AG04449 (cell line): Measurements from ENCODE around the gene GPC1.

ENCODE experiments used
- CTCF ChIA-PET: fragments of 350-600 bp; formaldehyde crosslinking; extraction: SDS; loops from one replicate; lab custom pipeline; 2021; ENCODE audit warnings: antibody characterized with exemption; lab: Yijun Ruan, JAX
- POLR2A ChIA-PET: fragments of 400-600, 350-600 bp; formaldehyde crosslinking; extraction: SDS; loops from one replicate; lab custom pipeline; 2020; ENCODE audit warnings: antibody characterized with exemption, inconsistent platforms; lab: Yijun Ruan, JAX
- DNase-seq: peaks from one replicate; pipeline ENCODE4 v3.0.0-alpha.2; 2010; ENCODE audit warnings: low read depth, low spot score
- H3K4me3 ChIP-seq: 2 replicates; pipeline ENCODE4 v1.5.1; 2011; ENCODE audit warnings: low read depth, mild to moderate bottlenecking, control low read depth, low read length
- TF ChIP-seq, protein P1 (sequence below): IDR thresholded peaks from one replicate; pipeline ENCODE4 v1.5.1; 2011; ENCODE audit warnings: mild to moderate bottlenecking, moderate library complexity, low read length, control low read depth, inconsistent platforms; ENCODE audit not compliant: insufficient read depth; ENCODE audit errors: missing control alignments

GPC1 gene

DNA sequence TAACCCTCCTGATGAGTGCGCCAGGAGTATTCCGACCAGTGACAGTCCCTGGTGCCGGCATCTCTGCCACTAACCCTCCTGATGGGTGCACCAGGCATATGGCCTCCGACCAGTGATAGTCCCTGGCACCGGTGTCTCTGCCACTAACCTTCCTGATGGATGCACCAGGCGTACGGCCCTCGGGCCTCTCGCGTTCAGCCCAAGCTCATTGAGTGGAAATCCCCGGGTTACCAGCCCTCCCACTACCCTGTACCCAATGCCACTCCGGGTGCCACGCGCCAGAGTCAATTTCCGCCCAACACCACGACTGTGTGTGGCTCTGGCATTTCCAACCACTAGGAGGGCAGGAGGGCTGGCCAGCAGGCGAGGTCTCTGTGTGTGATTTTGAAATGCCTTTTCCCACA, 11.7 kb upstream of the GPC1 start:
- TF ChIP-seq, protein P1, sequence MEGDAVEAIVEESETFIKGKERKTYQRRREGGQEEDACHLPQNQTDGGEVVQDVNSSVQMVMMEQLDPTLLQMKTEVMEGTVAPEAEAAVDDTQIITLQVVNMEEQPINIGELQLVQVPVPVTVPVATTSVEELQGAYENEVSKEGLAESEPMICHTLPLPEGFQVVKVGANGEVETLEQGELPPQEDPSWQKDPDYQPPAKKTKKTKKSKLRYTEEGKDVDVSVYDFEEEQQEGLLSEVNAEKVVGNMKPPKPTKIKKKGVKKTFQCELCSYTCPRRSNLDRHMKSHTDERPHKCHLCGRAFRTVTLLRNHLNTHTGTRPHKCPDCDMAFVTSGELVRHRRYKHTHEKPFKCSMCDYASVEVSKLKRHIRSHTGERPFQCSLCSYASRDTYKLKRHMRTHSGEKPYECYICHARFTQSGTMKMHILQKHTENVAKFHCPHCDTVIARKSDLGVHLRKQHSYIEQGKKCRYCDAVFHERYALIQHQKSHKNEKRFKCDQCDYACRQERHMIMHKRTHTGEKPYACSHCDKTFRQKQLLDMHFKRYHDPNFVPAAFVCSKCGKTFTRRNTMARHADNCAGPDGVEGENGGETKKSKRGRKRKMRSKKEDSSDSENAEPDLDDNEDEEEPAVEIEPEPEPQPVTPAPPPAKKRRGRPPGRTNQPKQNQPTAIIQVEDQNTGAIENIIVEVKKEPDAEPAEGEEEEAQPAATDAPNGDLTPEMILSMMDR = no peak
- no peak for DNase-seq
- no peak overlapping the region for H3K4me3 ChIP-seq
- ChIA-PET POLR2A (interaction anchor here (1.1 kb wide), 1 partner anchor 10 kb away, joined by 4 read pairs; no protein-coding TSS in a partner anchor), CTCF (interaction anchor here (1.4 kb wide), 1 partner anchor 13 kb away, joined by 3 read pairs; no protein-coding TSS in a partner anchor)

DNA sequence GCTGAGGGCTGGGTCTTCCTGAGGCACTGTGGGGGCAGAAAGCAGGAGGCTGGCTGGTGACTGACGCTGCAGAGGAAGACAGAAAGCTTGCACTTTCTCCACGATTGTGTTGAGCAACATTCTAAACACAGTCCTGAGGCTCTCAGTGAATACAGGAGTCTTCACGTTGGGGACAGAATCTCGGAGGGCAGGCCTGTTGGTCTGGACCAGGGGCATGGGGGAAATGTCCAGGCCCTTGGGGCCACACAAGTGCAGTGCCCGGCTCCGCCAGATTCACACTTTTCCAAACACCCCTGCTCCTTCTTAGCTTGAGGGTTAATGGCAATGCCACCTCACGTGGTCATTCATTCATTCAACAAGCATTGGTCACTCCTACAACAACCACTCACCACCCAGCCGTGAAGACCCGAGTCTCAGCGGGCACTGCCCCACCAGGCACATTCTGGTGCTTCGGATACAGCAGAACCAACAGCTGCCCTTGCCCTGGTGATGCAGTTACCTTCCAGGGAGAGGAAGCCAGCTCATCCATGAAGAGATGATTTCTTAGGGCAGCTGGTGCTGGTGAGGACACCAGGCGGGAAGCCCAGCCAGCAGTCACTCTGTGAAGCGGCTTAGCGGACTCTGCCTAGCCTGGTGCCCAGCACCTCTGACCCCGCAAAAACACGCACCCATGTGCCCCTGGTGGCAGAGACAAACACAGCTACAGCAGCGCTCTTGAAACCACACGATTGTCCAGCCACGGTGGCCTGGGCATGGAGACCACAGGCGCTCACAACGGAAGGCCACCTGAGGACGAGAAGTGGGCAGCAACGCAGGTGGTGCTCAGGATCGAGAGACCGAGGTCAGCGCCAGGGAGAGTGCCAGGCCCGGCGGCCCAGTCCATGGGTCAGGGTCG, 10.9 kb upstream of the GPC1 start:
- DNase-seq = no peak
- ChIA-PET POLR2A (interaction anchor here (1.1 kb wide), 1 partner anchor 9 kb away, joined by 4 read pairs; no protein-coding TSS in a partner anchor), CTCF (no interaction called here)
- TF ChIP-seq, protein P1 = no peak
- no peak overlapping the region for H3K4me3 ChIP-seq

DNA sequence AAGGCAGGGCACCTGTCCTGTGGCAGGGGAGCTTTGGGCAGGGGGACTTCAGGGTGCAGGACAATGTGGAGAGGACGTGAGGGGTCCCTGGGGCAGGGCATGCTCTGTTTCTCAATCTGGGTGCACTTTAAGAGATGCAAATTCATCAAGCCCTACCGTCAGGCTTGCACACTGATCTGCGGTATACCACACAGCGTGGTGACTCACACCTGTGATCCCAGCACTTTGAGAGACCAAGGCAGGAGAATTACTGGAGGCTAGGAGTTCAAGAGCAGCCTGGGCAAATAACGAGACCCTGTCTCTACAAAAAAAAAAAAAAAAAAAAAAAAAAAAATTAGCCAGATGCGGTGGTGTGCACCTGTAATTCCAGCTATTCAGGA, 10.2 kb upstream of the GPC1 start:
- TF ChIP-seq, protein P1 = no peak
- no peak overlapping the region for H3K4me3 ChIP-seq
- DNase-seq = no peak
- POLR2A ChIA-PET = no interaction called here
- CTCF ChIA-PET = interaction anchor here (1.1 kb wide), 1 partner anchor 11 kb away, joined by 4 read pairs; the partner anchor contains the start of gene GPC1

DNA sequence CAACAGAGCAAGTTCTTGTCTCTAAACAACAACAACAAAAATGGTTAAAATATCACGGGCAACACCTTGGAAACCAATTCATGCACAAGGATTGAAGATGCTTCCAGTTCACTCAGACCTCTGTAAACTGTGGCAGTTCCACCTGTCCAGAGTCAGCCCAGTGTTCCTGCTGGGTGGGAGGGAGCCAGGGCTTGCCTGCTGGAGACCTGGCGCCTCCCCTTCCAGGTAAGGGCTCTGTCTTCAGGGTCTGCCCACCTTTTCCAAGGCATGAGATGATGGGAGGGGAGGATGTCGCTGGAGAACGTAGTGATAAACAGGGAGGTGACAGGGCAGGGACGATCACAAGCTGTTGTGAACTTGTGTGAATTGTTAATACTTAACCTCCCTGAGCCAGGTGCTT, 9.8 kb upstream of the GPC1 start:
- CTCF ChIA-PET = interaction anchor here (1.1 to 2.8 kb wide), 3 partner anchors 8 to 193 kb away, joined by 4 to 13 read pairs (median 6); partner anchors contain the start of gene GPC1
- H3K4me3 ChIP-seq = no peak overlapping the region
- TF ChIP-seq, protein P1 = no peak
- POLR2A ChIA-PET = interaction anchor here (0.6 kb wide), 1 partner anchor 193 kb away, joined by 4 read pairs; no protein-coding TSS in a partner anchor
- DNase-seq = no peak

DNA sequence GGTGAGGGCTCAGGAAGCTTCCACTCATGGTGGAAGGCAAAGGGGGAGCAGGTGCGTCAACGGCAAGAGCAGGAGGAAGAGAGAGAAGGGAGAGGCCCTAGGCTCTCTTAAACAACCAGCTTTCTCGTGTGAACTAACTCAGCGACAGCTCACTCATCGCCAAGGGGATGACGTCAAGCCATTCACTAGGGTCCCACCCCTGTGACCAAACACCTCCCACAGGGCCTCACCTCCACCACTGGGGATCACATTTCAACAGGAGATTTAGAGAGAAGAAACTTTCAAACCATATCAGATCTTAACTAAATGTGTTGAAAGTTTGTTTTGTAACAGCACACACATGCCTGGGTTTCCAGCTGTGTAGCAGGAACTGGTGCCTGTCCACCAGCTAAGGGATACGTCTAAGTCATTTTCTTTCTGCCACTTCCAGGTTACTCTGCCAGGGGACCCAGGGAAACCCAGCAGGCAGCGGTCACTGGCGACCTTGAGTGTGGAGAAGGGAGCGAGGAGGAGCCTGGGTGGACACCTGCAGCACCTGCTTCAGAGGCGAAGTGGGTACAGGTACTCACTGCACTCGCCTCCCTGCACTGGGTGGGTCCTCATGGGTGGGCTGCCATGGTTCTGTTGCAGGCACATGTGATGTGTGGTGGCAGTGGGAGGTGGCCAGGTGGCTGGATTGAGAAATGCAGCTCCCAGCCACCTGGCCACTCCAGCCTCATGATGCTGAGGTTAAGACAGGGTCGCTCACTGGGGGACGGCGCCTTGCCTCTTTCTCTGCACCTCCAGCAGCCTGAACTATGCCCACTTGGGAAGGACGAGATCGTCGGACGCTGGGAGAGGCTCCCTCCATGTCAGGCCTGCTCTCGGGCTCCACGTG, 8.4 kb upstream of the GPC1 start:
- DNase-seq = no peak
- ChIA-PET POLR2A (no interaction called here), CTCF (interaction anchor here (1.1 to 2.8 kb wide), 4 partner anchors 9 to 194 kb away, joined by 3 to 13 read pairs (median 5); no protein-coding TSS in a partner anchor)
- no peak overlapping the region for H3K4me3 ChIP-seq
- TF ChIP-seq, protein P1 = no peak

DNA sequence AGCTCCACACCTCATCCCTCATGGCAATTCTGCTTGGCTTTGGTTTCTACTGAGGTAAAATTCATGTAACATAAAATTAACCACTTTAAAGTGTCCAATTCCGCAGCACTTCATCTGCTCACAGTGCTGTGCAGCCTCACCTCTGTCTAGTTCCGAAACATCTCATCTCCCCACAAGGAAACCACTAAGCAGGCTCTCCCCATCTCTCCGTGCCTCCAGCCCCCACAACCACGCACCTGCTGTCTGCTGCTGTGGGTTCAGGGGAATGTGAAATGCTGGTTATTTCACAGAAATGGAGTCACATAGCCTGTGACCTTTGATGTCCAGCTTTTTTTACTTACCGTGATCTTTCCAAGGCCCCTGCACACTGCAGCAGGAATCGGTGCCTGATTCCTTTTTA, 7.7 kb upstream of the GPC1 start:
- TF ChIP-seq, protein P1 = no peak
- DNase-seq = no peak
- POLR2A ChIA-PET = no interaction called here
- CTCF ChIA-PET = interaction anchor here (1.1 to 2.8 kb wide), 4 partner anchors 10 to 195 kb away, joined by 3 to 13 read pairs (median 5); no protein-coding TSS in a partner anchor
- no peak overlapping the region for H3K4me3 ChIP-seq
